GM10266 (cell line): ENCODE data around the gene TXNDC11.

Experiments
- DNase-seq: peaks from one replicate; pipeline ENCODE4 v3.0.0; 2012; ENCODE audit errors: extremely low spot score
- TF ChIP-seq, protein P1 (sequence below): IDR thresholded peaks from 2 replicates; pipeline ENCODE4 v1.5.1; 2012; ENCODE audit warnings: mild to moderate bottlenecking, low read depth; ENCODE audit not compliant: control insufficient read depth, insufficient read depth; ENCODE audit errors: missing control alignments

TXNDC11 gene

DNA sequence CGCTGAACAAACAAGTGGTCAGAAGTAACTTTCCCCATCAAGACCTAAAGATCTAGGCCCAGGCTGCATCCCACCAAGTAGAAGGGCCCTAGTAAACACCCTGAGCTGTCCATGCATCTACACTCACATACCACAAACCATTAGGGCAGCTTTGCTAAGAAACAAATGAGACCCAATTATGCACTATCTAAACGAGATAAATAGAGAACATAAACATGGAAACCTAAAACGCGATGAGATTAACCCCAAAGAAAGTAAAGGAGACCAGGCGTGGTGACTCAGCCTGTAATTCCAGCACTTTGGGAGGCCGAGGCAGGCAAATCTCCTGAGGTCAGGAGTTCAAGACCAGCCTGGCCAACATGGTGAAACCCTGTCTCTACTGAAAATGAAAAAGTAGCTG, 5.8 kb downstream of the TXNDC11 start:
- DNase-seq, result no peak
- TF ChIP-seq, protein P1, sequence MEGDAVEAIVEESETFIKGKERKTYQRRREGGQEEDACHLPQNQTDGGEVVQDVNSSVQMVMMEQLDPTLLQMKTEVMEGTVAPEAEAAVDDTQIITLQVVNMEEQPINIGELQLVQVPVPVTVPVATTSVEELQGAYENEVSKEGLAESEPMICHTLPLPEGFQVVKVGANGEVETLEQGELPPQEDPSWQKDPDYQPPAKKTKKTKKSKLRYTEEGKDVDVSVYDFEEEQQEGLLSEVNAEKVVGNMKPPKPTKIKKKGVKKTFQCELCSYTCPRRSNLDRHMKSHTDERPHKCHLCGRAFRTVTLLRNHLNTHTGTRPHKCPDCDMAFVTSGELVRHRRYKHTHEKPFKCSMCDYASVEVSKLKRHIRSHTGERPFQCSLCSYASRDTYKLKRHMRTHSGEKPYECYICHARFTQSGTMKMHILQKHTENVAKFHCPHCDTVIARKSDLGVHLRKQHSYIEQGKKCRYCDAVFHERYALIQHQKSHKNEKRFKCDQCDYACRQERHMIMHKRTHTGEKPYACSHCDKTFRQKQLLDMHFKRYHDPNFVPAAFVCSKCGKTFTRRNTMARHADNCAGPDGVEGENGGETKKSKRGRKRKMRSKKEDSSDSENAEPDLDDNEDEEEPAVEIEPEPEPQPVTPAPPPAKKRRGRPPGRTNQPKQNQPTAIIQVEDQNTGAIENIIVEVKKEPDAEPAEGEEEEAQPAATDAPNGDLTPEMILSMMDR, result no peak

GRCh38 chr16:11735787-11736186, 6.9 kb downstream of the TXNDC11 start:
- TF ChIP-seq, protein P1, result no peak
- no peak for DNase-seq

- DNase-seq, result no peak
- TF ChIP-seq, protein P1, result no peak
Measured at GRCh38 chr16:11734653-11735043, 8.0 kb downstream of the TXNDC11 start.

DNA sequence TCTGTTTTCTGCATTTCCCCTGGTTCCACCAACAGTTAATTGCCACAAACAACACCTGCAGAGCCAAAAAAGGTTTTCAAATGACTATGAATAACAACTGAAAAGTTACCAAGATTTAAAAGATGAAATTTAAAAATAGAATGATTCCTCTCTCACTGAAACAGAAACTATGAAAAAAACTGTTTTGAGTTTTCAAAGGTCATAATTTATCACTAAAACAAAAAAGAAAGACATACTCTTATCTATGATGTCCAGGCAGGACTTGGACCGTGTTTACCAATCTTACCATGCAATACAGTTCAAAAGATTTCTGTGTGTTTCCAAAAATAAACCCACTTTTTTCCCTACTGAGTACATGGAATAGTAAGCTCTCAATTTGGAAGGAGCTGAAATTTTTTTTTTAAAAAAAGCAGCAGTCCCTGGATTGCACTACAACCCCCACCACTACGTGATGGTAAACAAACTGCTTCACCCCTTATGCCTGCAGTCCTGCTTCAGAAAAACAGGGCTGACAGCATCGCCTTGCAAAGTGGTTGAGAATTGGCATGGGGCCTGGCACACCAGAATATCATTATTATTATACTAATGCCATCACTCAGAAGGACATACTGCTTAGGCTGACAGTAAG, 8.5 kb downstream of the TXNDC11 start:
- TF ChIP-seq, protein P1, result no peak
- DNase-seq, result peak; percentile 28

DNA sequence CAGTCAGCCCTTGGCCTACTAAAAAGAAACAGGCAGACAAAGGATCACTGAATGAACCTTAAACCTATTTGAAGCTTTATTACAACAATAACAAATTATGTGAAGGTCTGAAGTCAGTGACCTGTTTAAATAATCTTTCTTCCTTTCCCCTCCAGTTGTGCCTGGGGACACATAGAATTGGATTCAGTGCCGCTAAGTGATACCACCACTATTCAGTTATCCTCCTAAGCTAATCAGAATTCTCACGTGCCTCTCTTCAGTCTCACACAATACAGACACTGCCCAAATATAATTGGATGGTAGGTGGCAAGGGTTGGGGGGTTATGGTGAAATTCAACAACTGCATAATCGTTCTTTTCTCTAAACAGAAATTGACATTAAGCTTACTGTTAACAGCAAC, 11.4 kb downstream of the TXNDC11 start:
- TF ChIP-seq, protein P1, result no peak
- no peak for DNase-seq

GRCh38 chr16:11729787-11730186, 12.9 kb downstream of the TXNDC11 start:
- TF ChIP-seq, protein P1, result no peak
- DNase-seq, result no peak

- TF ChIP-seq, protein P1, result no peak
- DNase-seq, result peak; percentile 39
Measured at GRCh38 chr16:11727796-11728543, 14.7 kb downstream of the TXNDC11 start.
